Nephron progenitor cell (in vitro differentiated cells): ENCODE measurements around the gene CRYBA4.

ENCODE experiments used
- DNase-seq: peaks from one replicate; pipeline ENCODE4 v3.0.0; 2021
- H3K27ac Mint-ChIP-seq: 2 replicates; pipeline ENCODE4 v1.8.0; 2021; ENCODE audit warnings: mild to moderate bottlenecking, moderate library complexity, mixed read lengths
- H3K27me3 Mint-ChIP-seq: 2 replicates; pipeline ENCODE4 v1.8.0; 2021; ENCODE audit warnings: mild to moderate bottlenecking, low read depth, mixed read lengths; ENCODE audit not compliant: poor library complexity
- H3K36me3 Mint-ChIP-seq: 2 replicates; pipeline ENCODE4 v1.8.0; 2021; ENCODE audit warnings: low read depth, mixed read lengths
- H3K4me1 Mint-ChIP-seq: 2 replicates; pipeline ENCODE4 v1.8.0; 2021; ENCODE audit warnings: mixed read lengths
- H3K4me3 Mint-ChIP-seq: 2 replicates; pipeline ENCODE4 v1.8.0; 2021; ENCODE audit warnings: mild to moderate bottlenecking, moderate library complexity, mixed read lengths
- H3K9me3 Mint-ChIP-seq: 2 replicates; pipeline ENCODE4 v1.8.0; 2021; ENCODE audit warnings: mild to moderate bottlenecking, moderate library complexity, mixed read lengths
- TF ChIP-seq, protein P1 (sequence below): fragments of 200-600 bp; sonication (generic); IDR thresholded peaks from 2 replicates; pipeline ENCODE4 v1.5.0; 2021; ENCODE audit warnings: antibody characterized with exemption

The CRYBA4 gene

DNA sequence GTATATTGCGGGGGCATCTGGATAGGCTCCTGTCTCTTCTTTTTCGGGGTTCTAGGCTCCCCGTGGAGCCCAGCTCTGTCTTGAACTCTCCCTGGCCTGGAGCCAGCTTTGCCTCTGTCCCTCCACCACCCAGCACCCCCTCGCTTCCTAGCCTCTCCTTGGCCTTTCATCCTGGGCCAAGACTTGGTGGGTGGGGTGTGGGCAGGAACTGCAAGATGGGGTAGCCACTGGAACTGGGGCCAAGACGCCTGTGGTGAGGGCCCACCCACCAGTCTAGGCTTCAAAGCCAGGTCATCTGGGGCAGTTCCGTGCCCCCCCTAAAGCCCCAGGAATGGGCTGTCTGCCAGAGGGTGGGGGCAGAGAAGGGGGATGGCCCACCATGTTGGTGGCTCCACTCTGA is 2.3 kb upstream of the CRYBA4 start:
- Mint-ChIP-seq H3K27ac (no peak overlapping the region), H3K4me3 (no peak overlapping the region), H3K9me3 (no peaks in the 10 kb centered on the region), H3K36me3 (no peaks in the 10 kb centered on the region), H3K27me3 (peaks cover 14% of the 10 kb centered on the region), H3K4me1 (peaks cover 26% of the 10 kb centered on the region)
- no peak for DNase-seq
- TF ChIP-seq, protein P1, sequence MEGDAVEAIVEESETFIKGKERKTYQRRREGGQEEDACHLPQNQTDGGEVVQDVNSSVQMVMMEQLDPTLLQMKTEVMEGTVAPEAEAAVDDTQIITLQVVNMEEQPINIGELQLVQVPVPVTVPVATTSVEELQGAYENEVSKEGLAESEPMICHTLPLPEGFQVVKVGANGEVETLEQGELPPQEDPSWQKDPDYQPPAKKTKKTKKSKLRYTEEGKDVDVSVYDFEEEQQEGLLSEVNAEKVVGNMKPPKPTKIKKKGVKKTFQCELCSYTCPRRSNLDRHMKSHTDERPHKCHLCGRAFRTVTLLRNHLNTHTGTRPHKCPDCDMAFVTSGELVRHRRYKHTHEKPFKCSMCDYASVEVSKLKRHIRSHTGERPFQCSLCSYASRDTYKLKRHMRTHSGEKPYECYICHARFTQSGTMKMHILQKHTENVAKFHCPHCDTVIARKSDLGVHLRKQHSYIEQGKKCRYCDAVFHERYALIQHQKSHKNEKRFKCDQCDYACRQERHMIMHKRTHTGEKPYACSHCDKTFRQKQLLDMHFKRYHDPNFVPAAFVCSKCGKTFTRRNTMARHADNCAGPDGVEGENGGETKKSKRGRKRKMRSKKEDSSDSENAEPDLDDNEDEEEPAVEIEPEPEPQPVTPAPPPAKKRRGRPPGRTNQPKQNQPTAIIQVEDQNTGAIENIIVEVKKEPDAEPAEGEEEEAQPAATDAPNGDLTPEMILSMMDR = no peak

DNA sequence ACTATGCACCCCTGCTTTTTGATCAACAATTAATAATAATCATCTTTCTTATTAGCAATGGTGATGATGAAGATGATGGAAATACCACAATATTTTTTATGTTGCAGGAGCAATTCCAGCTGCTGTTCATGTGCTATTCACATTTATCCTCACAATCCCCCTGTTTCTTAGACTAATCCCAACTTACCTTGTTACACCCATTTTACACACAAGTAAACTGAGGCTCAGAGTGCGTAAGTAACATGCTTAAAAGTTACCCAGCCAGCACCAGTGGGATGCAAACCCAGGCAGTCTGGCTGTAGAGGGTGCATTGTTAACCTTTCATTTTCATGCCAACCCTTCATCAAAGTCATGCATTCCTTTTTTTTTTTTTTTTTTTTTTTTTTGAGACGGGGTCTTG is 1.6 kb upstream of the CRYBA4 start:
- Mint-ChIP-seq H3K36me3 (no peaks in the 10 kb centered on the region), H3K27me3 (peaks cover 13% of the 10 kb centered on the region), H3K9me3 (no peaks in the 10 kb centered on the region), H3K4me3 (no peak overlapping the region), H3K27ac (no peak overlapping the region), H3K4me1 (peaks cover 24% of the 10 kb centered on the region)
- TF ChIP-seq, protein P1 = no peak
- DNase-seq = no peak

DNA sequence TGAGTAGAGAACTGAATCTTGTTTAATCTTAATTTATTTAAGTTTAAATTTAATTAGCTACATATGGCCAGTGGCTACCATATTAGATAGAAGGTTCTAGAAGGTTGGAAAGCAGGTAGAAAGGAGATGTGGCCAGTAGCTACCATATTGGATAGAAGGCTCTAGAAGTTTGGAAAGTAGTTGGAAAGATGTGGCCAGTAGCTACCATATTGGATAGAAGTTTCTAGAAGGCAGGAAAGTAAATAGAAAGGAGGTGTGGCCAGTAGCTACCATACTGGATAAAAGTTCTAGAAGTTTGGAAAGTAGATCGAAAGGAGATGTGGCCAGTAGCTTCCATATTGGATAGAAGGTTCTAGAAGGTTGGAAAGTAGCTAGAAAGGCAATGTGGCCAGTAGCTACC is 2.2 kb downstream of the CRYBA4 start:
- no peak for DNase-seq
- Mint-ChIP-seq H3K36me3 (no peaks in the 10 kb centered on the region), H3K4me3 (no peak overlapping the region), H3K27ac (no peak overlapping the region), H3K27me3 (peaks cover 13% of the 10 kb centered on the region), H3K9me3 (no peaks in the 10 kb centered on the region), H3K4me1 (no peaks in the 10 kb centered on the region)
- TF ChIP-seq, protein P1 = no peak

DNA sequence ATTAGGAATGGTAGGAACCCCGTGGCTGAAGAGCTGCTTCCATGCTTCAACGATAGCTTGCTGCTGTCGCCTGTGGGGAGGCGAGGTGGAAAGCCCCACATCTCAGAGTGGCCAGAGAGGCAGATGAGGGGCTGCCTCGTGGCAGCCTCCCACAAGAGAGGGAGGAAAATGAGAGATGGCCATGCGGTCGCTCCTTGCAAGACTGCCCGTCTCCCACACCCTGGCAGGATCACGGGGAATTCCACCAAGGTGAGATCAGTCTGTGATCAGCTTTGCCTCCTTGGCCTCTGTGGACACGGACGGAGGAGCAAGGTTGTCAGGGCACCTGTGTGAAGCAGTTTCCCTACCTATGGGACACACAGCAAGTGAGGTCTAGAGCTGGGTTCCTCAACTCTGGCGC is 3.0 kb downstream of the CRYBA4 start:
- Mint-ChIP-seq H3K27ac (no peak overlapping the region), H3K27me3 (peaks cover 15% of the 10 kb centered on the region), H3K36me3 (no peaks in the 10 kb centered on the region), H3K9me3 (no peaks in the 10 kb centered on the region), H3K4me1 (no peaks in the 10 kb centered on the region), H3K4me3 (no peak overlapping the region)
- no peak for DNase-seq
- TF ChIP-seq, protein P1 = no peak

DNA sequence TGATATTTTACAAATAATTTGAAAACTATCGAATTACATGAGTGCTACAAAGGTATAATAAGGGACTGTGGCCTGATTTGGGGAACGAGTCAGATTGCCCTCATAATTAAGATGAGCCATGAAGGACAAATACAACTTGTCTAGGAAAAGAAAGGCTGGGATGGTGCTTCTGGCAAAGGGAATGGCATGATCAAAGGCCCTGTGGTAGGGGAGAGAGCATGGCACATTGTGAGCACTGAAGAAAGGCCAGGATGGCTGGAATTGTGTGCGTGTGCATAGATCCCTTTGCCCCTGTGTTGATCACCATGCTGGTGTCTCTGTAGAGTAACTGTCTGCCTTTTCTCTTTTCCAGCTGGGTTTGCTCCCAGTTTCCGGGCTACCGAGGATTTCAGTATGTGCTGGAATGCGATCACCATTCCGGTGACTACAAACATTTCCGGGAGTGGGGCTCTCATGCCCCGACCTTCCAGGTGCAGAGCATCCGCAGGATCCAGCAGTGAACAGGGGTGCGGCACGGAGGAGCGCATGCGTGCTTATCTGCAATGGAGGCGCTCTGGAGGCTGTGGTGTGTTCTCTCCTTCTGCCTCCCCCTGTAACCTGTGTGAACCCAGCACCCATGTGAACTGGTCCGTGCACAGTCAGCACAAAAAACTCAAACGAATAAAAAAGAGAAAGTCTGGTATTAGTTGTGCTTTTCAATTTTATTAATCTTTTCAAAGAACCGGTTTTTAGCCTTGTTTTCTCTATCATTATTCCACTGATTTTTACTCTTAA is 8.4 kb downstream of the CRYBA4 start:
- H3K27ac Mint-ChIP-seq = no peak overlapping the region
- TF ChIP-seq, protein P1 = no peak
- DNase-seq = no peak
- H3K36me3 Mint-ChIP-seq = no peaks in the 10 kb centered on the region
- no peak overlapping the region for H3K4me3 Mint-ChIP-seq
- peaks cover 8% of the 10 kb centered on the region for H3K9me3 Mint-ChIP-seq
- H3K27me3 Mint-ChIP-seq = peaks cover 12% of the 10 kb centered on the region
- peaks cover 15% of the 10 kb centered on the region for H3K4me1 Mint-ChIP-seq

DNA sequence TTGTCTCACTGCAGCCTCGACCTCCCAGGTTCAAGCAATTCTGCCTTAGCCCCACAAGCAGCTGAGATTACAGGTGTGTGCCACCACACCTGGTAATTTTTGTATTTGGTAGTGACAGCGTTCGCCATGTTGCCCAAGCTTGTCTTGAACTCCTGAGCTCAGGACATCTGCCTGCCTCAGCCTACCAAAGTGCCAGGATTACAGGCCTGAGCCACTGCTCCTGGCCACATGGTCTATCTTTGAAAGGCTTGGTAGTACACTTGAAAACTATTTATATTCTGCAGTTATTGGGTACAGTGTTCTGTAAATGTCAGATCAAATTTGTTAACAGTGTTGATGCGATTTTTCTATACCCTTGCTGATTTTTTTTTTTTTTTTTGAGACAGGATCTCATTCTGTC is 9.5 kb downstream of the CRYBA4 start:
- Mint-ChIP-seq H3K27ac (no peak overlapping the region), H3K9me3 (peaks cover 8% of the 10 kb centered on the region)

More for the DNA sequence above, 9.5 kb downstream of the CRYBA4 start:
- Mint-ChIP-seq H3K27me3 (peaks cover 14% of the 10 kb centered on the region), H3K4me1 (peaks cover 15% of the 10 kb centered on the region), H3K36me3 (no peaks in the 10 kb centered on the region), H3K4me3 (no peak overlapping the region)
- TF ChIP-seq, protein P1 = no peak
- DNase-seq = no peak
